NCI-H1417 treated with DMSO at 0.1 percent for 48 hours (cell line): ENCODE data around the gene TBC1D4.

ENCODE experiments used
- DNase-seq: peaks from one replicate; lab custom pipeline; 2025; lab: John Stamatoyannopoulos, UW

TBC1D4 gene

GRCh38 chr13:75384879-75385707 lies 96.9 kb downstream of the TBC1D4 start:
- DNase-seq, result peak; percentile 96

- no peak for DNase-seq
Observed at GRCh38 chr13:75383064-75383715, 98.8 kb downstream of the TBC1D4 start.

- no peak for DNase-seq
Observed at GRCh38 chr13:75378301-75378700, 103.7 kb downstream of the TBC1D4 start.

- DNase-seq, result no peak
Observed at GRCh38 chr13:75376792-75377402, 105.1 kb downstream of the TBC1D4 start.

- no peak for DNase-seq
Observed at GRCh38 chr13:75375329-75375728, 106.6 kb downstream of the TBC1D4 start.

- DNase-seq, result no peak
Observed at GRCh38 chr13:75373988-75374387, 108.0 kb downstream of the TBC1D4 start.

- no peak for DNase-seq
Observed at GRCh38 chr13:75372923-75373841, 108.8 kb downstream of the TBC1D4 start.

- no peak for DNase-seq
Observed at GRCh38 chr13:75372517-75372916, 109.5 kb downstream of the TBC1D4 start.

- no peak for DNase-seq
Observed at GRCh38 chr13:75371203-75371602, 110.8 kb downstream of the TBC1D4 start.

- DNase-seq, result no peak
Observed at GRCh38 chr13:75370774-75371173, 111.2 kb downstream of the TBC1D4 start.

GRCh38 chr13:75369981-75370380 lies 112.0 kb downstream of the TBC1D4 start:
- no peak for DNase-seq

GRCh38 chr13:75368167-75368566 lies 113.8 kb downstream of the TBC1D4 start:
- DNase-seq, result no peak

GRCh38 chr13:75366380-75367280 lies 115.3 kb downstream of the TBC1D4 start:
- no peak for DNase-seq

- DNase-seq, result no peak
Observed at GRCh38 chr13:75365724-75366173, 116.2 kb downstream of the TBC1D4 start.

GRCh38 chr13:75364131-75364713 lies 117.7 kb downstream of the TBC1D4 start:
- no peak for DNase-seq

- no peak for DNase-seq
Observed at GRCh38 chr13:75363371-75363770, 118.6 kb downstream of the TBC1D4 start.

GRCh38 chr13:75362026-75362425 lies 119.9 kb downstream of the TBC1D4 start:
- no peak for DNase-seq

- DNase-seq, result no peak
Observed at GRCh38 chr13:75360170-75360569, 121.8 kb downstream of the TBC1D4 start.

- no peak for DNase-seq
Observed at GRCh38 chr13:75359266-75359665, 122.7 kb downstream of the TBC1D4 start.

- no peak for DNase-seq
Observed at GRCh38 chr13:75357576-75358289, 124.2 kb downstream of the TBC1D4 start.
